Effector memory CD4-positive, alpha-beta T cell (primary cell): ENCODE results near the gene TASOR2.

Experiments
- DNase-seq, 3 donors: peaks; one replicate each; pipeline ENCODE4 v3.0.0-alpha.2; 2020
- H3K27ac ChIP-seq: 2 replicates; pipeline ENCODE4 v1.7.0; 2013; ENCODE audit warnings: mild to moderate bottlenecking, low read length, moderate library complexity; ENCODE audit not compliant: insufficient read depth, poor library complexity, severe bottlenecking
- H3K27me3 ChIP-seq: replicated peaks from 2 replicates; pipeline ENCODE4 v1.7.0; 2013; ENCODE audit warnings: mild to moderate bottlenecking, low read length; ENCODE audit not compliant: insufficient read depth, control insufficient read depth, poor library complexity, severe bottlenecking
- H3K36me3 ChIP-seq: 2 replicates; pipeline ENCODE4 v1.7.0; 2013; ENCODE audit warnings: mild to moderate bottlenecking, low read length, moderate library complexity; ENCODE audit not compliant: control insufficient read depth, insufficient read depth
- H3K4me1 ChIP-seq: 2 replicates; pipeline ENCODE4 v1.7.0; 2013; ENCODE audit warnings: low read length, mild to moderate bottlenecking; ENCODE audit not compliant: control insufficient read depth, insufficient read depth, poor library complexity, severe bottlenecking
- H3K4me3 ChIP-seq: 2 replicates; pipeline ENCODE4 v1.7.0; 2013; ENCODE audit warnings: low read length, low read depth, mild to moderate bottlenecking; ENCODE audit not compliant: insufficient read depth, poor library complexity, severe bottlenecking
- H3K9me3 ChIP-seq: 2 replicates; pipeline ENCODE4 v1.7.0; 2013; ENCODE audit warnings: mild to moderate bottlenecking, low read length, moderate library complexity; ENCODE audit not compliant: control insufficient read depth

The TASOR2 gene

GRCh38 chr10:5645375-5645774, 39.3 kb upstream of the TASOR2 start:
- H3K4me1 ChIP-seq: no peaks in the 10 kb centered on the region
- H3K4me3 ChIP-seq: no peak overlapping the region
- peaks cover 8% of the 10 kb centered on the region for H3K36me3 ChIP-seq
- H3K27me3 ChIP-seq: no peaks in the 10 kb centered on the region
- no peaks in the 10 kb centered on the region for H3K9me3 ChIP-seq
- DNase-seq: no peak
- H3K27ac ChIP-seq: no peak overlapping the region

DNA sequence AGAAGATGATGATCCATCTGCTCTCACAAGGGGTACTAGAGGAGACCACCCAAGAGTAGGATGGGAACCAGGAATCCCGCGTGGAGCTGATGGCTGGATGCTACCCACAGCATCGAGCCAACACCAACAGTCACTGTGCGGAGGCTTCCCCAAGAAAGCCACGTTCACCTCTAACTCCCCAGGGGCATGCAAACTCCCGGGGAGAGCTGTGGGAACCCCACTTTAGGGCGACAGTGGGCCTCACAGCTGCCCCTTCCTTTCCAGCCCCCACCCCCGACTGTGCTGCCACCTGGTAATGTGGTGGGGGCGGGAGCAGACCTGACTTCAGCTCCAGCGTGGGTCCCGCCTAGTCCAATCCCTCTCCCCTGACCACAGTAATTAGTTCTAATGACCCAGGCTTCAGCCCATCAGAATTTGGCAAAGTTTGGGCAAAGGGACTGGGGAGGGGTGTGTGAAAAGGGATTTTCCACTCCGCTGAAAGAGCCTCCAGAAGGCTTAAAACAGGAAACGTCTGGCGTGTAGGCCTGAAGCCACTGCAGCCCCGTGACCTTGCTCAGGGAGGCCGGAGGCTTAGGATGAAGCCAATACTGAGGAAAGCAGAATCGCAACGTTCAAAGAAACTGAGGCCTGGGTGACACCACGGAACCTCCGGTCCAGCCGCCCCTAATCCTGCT, 38.6 kb upstream of the TASOR2 start:
- Histone ChIP-seq H3K4me3 (no peak overlapping the region), H3K27ac (no peak overlapping the region), H3K36me3 (peaks cover 7% of the 10 kb centered on the region), H3K4me1 (no peaks in the 10 kb centered on the region), H3K27me3 (no peaks in the 10 kb centered on the region), H3K9me3 (no peaks in the 10 kb centered on the region)
- DNase-seq: no peak

- no peaks in the 10 kb centered on the region for H3K4me1 ChIP-seq
- no peaks in the 10 kb centered on the region for H3K27me3 ChIP-seq
- H3K36me3 ChIP-seq: peaks cover 7% of the 10 kb centered on the region
- no peak overlapping the region for H3K4me3 ChIP-seq
- H3K9me3 ChIP-seq: no peaks in the 10 kb centered on the region
- no peak for DNase-seq
- H3K27ac ChIP-seq: no peak overlapping the region
Measured at GRCh38 chr10:5647507-5648240, 37.0 kb upstream of the TASOR2 start.

- H3K36me3 ChIP-seq: peaks cover 7% of the 10 kb centered on the region
- no peaks in the 10 kb centered on the region for H3K4me1 ChIP-seq
- no peaks in the 10 kb centered on the region for H3K9me3 ChIP-seq
- no peak for DNase-seq
- H3K27me3 ChIP-seq: no peaks in the 10 kb centered on the region
- no peak overlapping the region for H3K4me3 ChIP-seq
- H3K27ac ChIP-seq: no peak overlapping the region
Measured at GRCh38 chr10:5648494-5649457, 35.9 kb upstream of the TASOR2 start.

GRCh38 chr10:5649746-5650145, 34.9 kb upstream of the TASOR2 start:
- DNase-seq: no peak
- Histone ChIP-seq H3K36me3 (peaks cover 7% of the 10 kb centered on the region), H3K27ac (no peak overlapping the region), H3K27me3 (no peaks in the 10 kb centered on the region), H3K4me1 (no peaks in the 10 kb centered on the region), H3K4me3 (no peak overlapping the region), H3K9me3 (no peaks in the 10 kb centered on the region)

DNA sequence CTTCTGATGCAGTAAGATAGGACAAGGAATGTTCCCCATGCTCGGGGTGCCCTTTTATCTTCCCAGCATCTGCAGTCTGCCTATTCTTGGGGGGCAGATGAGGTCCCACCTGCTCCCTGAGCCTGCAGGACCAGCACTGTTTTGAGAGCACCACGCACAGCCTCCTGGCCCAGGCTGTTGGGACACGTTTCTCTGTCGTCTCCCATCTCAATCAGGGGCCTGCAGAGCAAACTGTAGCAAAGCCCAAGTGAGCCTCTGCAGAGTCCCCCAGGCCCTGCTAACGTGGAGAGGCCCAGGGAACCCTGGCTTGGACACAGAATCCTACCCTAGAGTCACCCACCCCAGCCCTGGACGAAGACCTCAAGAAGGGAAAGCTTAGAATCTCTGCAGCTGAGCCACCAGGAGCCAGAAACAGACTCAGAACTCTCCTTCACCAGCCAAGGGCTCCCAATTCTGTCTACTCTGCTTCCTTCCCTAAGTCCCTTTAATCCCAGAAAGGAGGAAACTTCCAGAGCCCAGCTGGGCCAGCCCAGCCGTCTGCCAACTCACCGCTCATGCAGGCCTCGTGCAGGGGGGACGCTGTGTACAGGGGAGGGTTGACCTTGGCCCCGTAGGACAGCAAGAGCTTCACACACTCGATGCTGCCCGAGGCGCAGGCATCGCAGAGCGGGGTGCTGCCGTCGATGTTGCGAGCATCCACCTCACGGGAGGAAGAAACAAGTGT, 33.8 kb upstream of the TASOR2 start:
- Histone ChIP-seq H3K4me3 (no peak overlapping the region), H3K4me1 (no peaks in the 10 kb centered on the region), H3K27me3 (no peaks in the 10 kb centered on the region), H3K9me3 (no peaks in the 10 kb centered on the region), H3K27ac (no peak overlapping the region), H3K36me3 (peaks cover 7% of the 10 kb centered on the region)
- no peak for DNase-seq

DNA sequence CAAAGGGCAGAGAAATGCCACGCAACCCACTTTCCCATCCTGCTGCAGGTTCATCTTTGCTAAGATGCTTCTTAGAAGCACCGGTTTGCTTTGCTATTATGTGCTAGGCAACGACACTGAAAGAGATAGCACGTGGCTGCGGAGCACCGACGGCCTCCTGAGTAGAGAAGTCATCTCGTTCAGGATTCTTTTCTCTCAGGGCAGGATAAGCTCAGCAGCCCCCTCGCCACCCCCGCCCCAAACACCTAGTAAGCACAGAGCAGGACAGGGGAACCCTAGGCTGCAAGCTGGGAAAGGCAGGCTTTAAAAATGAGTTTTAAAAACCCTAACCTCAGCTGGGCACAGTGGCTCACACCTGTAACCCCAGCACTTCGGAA, 33.3 kb upstream of the TASOR2 start:
- Histone ChIP-seq H3K4me1 (no peaks in the 10 kb centered on the region), H3K36me3 (peaks cover 7% of the 10 kb centered on the region), H3K9me3 (no peaks in the 10 kb centered on the region), H3K27ac (no peak overlapping the region), H3K4me3 (no peak overlapping the region), H3K27me3 (no peaks in the 10 kb centered on the region)
- DNase-seq: no peak

DNA sequence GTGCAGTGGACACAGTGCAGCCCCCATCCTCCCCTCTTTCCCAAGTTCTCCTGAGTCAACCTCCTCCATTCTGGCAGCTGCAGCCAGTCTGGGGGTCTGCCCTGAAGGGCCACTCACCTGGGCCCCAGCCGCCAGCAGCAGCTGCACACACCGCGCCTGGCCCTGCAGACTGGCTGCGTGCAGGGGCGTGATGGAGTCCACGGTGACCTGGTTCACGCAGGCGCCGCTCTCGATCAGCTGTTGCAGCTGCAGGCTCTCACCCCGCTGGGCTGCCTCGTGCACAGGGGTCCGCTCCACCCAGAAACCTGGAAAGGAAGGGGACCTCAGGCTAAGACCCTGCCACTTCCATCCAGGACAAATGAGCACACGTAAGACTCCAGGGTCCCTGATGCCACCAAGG, 31.9 kb upstream of the TASOR2 start:
- no peak overlapping the region for H3K4me3 ChIP-seq
- H3K27me3 ChIP-seq: no peaks in the 10 kb centered on the region
- H3K27ac ChIP-seq: no peak overlapping the region
- no peaks in the 10 kb centered on the region for H3K9me3 ChIP-seq
- no peaks in the 10 kb centered on the region for H3K4me1 ChIP-seq
- H3K36me3 ChIP-seq: peaks cover 7% of the 10 kb centered on the region
- DNase-seq: no peak

GRCh38 chr10:5654218-5654755, 30.4 kb upstream of the TASOR2 start:
- H3K9me3 ChIP-seq: no peaks in the 10 kb centered on the region
- no peak for DNase-seq
- no peaks in the 10 kb centered on the region for H3K36me3 ChIP-seq
- no peaks in the 10 kb centered on the region for H3K27me3 ChIP-seq
- no peaks in the 10 kb centered on the region for H3K4me1 ChIP-seq
- no peak overlapping the region for H3K27ac ChIP-seq
- H3K4me3 ChIP-seq: no peak overlapping the region
